Daoy (cell line): ENCODE results near the gene ART1. TPM values are rescaled to one million over a fixed set of nuclear protein-coding genes. Genes with fewer than 3 reads are reported as not detected.
A peak's percentile ranks its signal among the peaks of the same experiment; 100 is the strongest.
"Not testable (repeated sequence)": the region's sequence is repeated elsewhere in the genome, so short reads cannot be mapped to it uniquely, and the experiment has no call there.

Source experiments
- DNase-seq: peaks from one replicate; pipeline ENCODE4 v3.0.0-alpha.2; 2015; ENCODE audit warnings: low read depth
- total RNA-seq: library from RNA; depleted of rRNA; stranded (reverse); fragments of >200 nt; shearing (Covaris generic); gene quantifications from 2 replicates; pipeline ENCODE4 v1.2.3, GENCODE V29; 2014

ART1 gene
- total RNA-seq, 1 experiment from 2014 or later, result not detected

GRCh38 chr11:3632070-3632660 is 12.8 kb upstream of the ART1 start:
- DNase-seq, result no peak

GRCh38 chr11:3635641-3636375 is 9.1 kb upstream of the ART1 start:
- no peak for DNase-seq

GRCh38 chr11:3637201-3637600 is 7.7 kb upstream of the ART1 start:
- DNase-seq, result no peak

- no peak for DNase-seq
Measured at GRCh38 chr11:3638513-3638912, 6.4 kb upstream of the ART1 start.

DNA sequence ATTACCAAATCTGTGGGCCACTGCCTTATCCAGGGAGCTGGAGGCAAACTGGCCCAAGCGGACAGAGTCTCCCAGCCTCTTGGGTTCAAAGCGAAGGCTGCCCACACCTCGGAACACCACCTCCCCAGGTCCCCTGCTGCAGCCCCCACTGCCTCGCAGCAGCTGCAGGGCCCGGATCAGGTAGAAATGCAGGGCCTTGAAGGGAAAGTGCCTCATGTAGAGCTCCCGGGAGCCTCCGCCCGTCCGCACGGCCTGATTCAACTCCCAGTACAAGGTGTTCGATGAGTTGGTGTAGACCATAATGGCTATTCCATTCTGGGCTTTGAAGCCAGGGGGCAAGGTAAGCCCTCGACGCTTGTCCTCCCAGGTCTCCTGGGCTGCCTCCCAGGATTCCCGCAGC is 5.1 kb upstream of the ART1 start:
- no peak for DNase-seq

GRCh38 chr11:3641191-3641590 is 3.7 kb upstream of the ART1 start:
- DNase-seq, result no peak

- no peak for DNase-seq
Measured at GRCh38 chr11:3641701-3642070, 3.2 kb upstream of the ART1 start, which contains the start of gene ART5. Gene ART5 (minus strand): TSS chr11:3641992. CDS start chr11:3641862, 130 bp downstream.

DNA sequence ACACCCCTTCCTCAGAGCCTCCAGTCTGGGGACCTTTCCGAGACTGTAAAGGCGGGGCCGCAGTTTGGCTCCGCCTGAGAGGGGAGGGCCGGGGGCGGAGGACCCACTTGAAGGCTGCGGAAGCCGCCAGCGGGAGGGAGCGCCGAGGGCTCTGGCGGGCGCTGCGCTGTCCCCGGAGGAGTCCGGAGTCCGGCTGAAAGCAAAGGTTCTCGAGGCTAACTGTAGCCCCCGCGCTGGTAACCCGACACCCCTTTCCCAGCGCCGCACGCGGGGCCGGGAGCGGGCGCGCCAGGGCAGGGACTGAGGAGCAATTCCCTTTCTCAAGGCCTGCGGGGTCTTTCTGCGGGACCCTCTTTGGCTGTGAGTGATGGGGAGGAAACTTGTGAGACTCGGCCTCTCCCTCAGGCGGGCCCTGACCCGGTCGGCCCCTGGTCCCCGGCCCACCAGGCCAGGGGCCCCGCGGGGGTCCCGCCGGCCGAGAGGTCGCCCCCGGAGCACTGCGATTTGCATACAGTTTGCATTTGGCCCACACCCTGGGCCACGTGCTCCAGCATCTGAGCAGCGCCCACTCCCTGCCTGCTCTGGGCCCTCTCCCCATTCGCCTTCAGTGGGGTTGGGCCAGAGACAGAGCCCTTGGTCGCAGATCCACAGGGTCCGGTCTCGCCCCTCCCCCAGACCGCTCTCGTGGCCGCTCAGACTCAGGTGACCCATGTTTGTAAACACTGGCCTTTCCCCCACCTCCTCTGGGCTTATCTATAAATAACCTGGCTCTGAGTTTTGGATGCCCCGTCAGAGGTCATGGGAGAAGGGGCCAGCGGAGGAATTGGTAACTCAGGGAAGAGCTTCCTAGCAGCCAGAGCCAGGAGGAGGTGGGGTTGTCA is 2.6 kb upstream of the ART1 start:
- DNase-seq, result peak; percentile 82

- DNase-seq, result not testable (repeated sequence)
Measured at GRCh38 chr11:3643102-3643546, 1.8 kb upstream of the ART1 start.

- no peak for DNase-seq
Measured at GRCh38 chr11:3645552-3645951, 624 bp downstream of the ART1 start.

DNA sequence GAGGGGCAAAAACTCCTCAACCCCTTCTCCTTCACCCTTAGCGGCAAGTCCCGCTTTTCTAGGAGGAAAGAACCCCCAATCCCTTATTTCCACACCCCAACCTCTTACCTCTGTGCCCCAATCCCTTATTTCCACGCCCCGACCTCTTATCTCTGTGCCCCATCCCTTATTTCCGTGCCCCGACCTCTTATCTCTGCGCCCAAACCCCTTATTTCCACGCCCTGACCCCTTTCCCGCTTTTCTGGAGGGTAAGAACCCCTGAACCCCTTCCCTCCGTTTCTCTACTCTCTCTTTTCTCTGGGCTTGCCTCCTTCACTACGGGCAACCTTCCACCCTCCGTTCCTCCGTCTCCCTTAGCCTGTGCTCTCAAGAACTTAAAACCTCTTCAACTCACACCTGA is 3.9 kb downstream of the ART1 start:
- DNase-seq, result not testable (repeated sequence)

DNA sequence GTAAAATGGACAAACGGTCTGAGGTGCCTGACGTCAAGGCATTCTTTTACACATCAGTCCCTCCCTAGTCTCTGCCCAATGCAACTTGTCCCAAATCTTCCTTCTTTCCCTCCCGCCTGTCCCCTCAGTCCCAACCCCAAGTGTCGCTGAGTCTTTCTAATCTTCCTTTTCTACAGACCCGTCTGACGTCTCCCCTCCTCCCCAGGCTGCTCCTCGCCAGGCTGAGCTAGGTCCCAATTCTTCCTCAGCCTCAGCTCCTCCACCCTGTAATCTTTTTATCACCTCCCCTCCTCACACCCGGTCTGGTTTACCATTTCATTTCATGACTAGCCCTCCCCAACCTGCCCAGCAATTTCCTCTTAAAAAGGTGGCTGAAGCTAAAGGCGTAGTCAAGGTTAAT is 4.4 kb downstream of the ART1 start:
- not testable (repeated sequence) for DNase-seq

GRCh38 chr11:3652514-3652913 is 7.6 kb downstream of the ART1 start:
- not testable (repeated sequence) for DNase-seq

- no peak for DNase-seq
Measured at GRCh38 chr11:3655547-3655946, 10.6 kb downstream of the ART1 start.

GRCh38 chr11:3657331-3657730 is 12.4 kb downstream of the ART1 start:
- not testable (repeated sequence) for DNase-seq

DNA sequence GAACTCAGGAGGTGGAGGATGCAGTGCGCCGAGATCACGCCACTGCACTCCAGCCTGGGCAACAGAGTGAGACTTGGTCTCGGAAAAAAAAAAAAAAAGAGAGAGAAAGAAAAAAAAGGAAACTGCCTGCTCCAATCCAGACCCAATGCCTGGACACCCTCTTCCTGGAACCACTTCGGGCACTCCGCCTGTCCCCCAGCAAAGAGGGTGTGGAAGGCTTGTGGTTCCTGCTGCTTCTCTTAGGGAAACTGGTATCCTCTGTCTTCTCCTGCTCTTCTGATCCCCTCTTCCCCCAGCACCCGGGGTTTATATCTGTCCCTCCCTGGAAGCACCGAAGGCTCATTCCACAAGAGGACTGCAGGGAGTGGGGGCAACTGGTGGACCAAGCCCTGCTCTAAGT is 13.3 kb downstream of the ART1 start:
- DNase-seq, result no peak

DNA sequence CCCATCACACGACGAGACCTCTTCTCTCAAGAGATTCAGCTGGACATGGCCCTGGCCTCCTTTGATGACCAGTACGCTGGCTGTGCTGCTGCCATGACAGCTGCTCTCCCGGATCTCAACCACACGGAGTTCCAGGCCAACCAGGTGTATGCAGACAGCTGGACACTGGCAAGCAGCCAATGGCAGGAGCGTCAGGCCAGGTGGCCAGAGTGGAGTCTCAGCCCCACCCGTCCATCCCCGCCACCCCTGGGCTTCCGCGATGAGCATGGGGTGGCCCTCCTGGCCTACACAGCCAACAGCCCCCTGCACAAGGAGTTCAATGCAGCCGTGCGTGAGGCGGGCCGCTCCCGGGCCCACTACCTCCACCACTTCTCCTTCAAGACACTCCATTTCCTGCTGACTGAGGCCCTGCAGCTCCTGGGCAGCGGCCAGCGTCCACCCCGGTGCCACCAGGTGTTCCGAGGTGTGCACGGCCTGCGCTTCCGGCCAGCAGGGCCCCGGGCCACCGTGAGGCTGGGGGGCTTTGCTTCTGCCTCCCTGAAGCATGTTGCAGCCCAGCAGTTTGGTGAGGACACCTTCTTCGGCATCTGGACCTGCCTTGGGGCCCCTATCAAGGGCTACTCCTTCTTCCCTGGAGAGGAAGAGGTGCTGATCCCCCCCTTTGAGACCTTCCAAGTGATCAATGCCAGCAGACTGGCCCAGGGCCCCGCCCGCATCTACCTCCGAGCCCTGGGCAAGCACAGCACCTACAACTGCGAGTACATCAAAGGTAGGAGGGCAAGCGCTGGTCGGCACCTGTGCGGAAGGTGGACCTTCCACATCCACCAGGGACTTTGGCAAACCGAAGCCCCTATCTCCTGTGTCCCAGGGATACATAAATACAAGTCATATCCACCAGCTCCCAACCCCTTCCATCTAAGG is 14.9 kb downstream of the ART1 start:
- no peak for DNase-seq

DNA sequence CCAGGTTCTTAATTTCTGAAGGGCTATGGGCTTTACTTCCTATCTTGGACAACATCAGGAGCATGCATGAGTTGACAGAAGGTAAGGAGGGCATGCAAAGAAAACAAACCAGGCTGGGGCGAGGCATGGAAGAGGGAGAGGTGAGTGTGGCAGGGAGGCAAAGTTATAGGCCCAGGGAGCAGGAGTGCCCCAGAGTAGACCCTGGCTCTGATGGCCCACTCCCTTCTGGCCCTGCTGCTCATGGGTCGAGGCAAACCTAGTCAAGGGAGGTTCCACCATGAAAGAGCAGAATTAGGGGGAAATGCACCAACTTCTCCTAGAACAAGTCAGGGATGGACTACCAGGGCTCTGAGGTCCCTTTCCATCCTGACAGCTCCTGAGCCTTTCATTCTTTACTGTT is 16.0 kb downstream of the ART1 start:
- DNase-seq, result no peak

- DNase-seq, result no peak
Measured at GRCh38 chr11:3662856-3663255, 17.9 kb downstream of the ART1 start.

DNA sequence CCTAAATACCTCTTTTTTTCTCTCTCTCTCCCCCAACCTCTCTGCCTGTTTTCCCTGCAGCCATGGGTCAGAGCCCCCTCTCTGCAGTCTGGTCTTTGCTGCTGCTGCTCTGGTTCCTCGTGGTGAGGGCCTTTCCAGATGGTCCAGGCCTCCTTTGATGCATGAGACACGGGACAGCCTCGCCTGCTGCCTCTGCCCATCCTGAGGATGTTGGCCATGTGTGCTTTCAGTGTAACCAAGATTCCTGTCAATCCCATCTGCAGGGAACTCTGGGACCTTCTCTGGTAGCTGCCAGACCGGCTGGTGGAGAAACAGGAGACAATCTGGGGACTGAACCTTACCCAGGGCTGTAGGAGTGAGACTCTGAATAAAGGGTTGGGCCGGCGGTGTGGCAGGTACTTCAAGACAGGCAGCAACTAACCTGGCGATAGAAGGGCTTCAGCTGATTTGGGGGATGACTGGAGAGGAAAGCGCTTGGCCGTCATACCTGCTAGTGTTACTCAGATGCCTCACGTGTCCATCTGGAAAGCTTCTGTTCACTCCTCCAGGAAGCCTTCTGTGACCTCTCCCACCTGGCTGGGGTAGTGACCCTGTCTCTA is 19.2 kb downstream of the ART1 start:
- no peak for DNase-seq
